Subcutaneous preadipocyte (primary cell): ENCODE results near the gene UTRN. TPM values are rescaled to one million over a fixed set of nuclear protein-coding genes. Genes with fewer than 3 reads are reported as not detected.

Experiments
- total RNA-seq: library from RNA; depleted of rRNA; stranded (reverse); fragments of >200 nt; gene quantifications from 2 replicates; pipeline ENCODE4 v1.2.3, GENCODE V29; 2012

Gene UTRN
- total RNA-seq: 81.9 and 88.9 TPM in 2 replicates

DNA sequence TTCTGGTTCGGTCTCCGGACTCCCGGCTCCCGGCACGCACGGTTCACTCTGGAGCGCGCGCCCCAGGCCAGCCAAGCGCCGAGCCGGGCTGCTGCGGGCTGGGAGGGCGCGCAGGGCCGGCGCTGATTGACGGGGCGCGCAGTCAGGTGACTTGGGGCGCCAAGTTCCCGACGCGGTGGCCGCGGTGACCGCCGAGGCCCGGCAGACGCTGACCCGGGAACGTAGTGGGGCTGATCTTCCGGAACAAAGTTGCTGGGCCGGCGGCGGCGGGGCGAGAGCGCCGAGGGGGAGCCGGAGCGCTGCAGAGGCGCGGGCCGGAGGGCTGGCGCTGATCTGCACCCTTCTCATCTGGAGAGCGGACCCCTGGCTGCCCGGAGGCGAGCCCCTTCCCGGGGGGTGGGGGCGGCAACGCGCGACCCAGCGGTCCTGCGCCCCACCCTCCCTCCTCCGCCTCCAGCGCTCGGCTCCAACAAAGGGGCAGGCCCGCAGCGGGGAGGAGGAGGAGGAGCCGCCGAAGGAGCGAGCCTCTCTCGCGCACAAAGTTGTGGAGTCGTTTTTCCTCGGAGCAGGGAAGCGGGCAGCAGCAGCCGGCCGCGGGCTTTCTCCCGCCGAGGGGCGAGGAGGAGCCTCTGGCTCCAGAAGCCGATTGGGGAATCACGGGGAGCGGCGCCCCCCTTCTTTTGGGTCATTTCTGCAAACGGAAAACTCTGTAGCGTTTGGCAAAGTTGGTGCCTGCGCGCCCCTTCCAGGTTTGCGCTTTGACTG is at the start of gene UTRN:
Gene UTRN (plus strand): TSS at position 553 of the 765 bp plus-strand sequence. CDS start 6,494 bp downstream, outside the sequence.

Other genes with a start within 250 kb of the UTRN start
- 107 and 154 TPM in 2 replicates for gene SF3B5, start 189.8 kb upstream of the UTRN start, total RNA-seq
- gene STX11, start 134.8 kb upstream of the UTRN start, total RNA-seq: 1.5 and 1.6 TPM in 2 replicates